Activated CD4-positive, alpha-beta T cell treated with anti-CD3 and anti-CD28 coated beads for 36 hours (primary cell): ENCODE results near the gene DDHD1. TPM values are rescaled to one million over a fixed set of nuclear protein-coding genes. Genes with fewer than 3 reads are reported as not detected.

ENCODE experiments used
- ATAC-seq: fragments of 200-7000 bp; cut with Tn5 transposase; one replicate; pipeline ENCODE4 v1.10.0; 2021; ENCODE audit warnings: mild to moderate bottlenecking, moderate library complexity
- CTCF ChIA-PET: fragments of 350-600 bp; sonication (Branson Sonifier 250); formaldehyde crosslinking; loops from one replicate; lab custom pipeline; 2021; ENCODE audit warnings: antibody characterized with exemption; lab: Charles Lee
- POLR2A ChIA-PET: fragments of 350-600 bp; sonication (Branson Sonifier 250); formaldehyde crosslinking; loops from one replicate; lab custom pipeline; 2021; ENCODE audit warnings: antibody characterized with exemption, inconsistent platforms; lab: Charles Lee
- DNase-seq: peaks from one replicate; pipeline ENCODE4 v3.0.0-alpha.2; 2020
- H3K27ac Mint-ChIP-seq: one replicate; pipeline ENCODE4 v1.8.0; 2021; ENCODE audit warnings: mixed read lengths
- H3K27me3 Mint-ChIP-seq: one replicate; pipeline ENCODE4 v1.8.0; 2021; ENCODE audit warnings: mixed read lengths
- H3K36me3 Mint-ChIP-seq: one replicate; pipeline ENCODE4 v1.8.0; 2021; ENCODE audit warnings: low read depth, mixed read lengths
- H3K4me1 Mint-ChIP-seq: one replicate; pipeline ENCODE4 v1.8.0; 2021; ENCODE audit warnings: mixed read lengths
- H3K4me3 Mint-ChIP-seq: one replicate; pipeline ENCODE4 v1.8.0; 2021; ENCODE audit warnings: mild to moderate bottlenecking, moderate library complexity, mixed read lengths
- H3K9me3 Mint-ChIP-seq: one replicate; pipeline ENCODE4 v1.8.0; 2021; ENCODE audit warnings: low read depth, mixed read lengths
- intact Hi-C, 2 experiments: fragments of 100-400 bp; cut with DNase I in 1 of 2; cut with micrococcal nuclease in 1 of 2; formaldehyde crosslinking; loops; one replicate each; pipeline versions ENCODE4 v1.14.2 to v1.15.1; 2022 to 2024; cut with DNase I, micrococcal nuclease
- total RNA-seq, 2 experiments: library from RNA; stranded (reverse); gene quantifications; one replicate each; pipeline ENCODE4 v1.2.3, GENCODE V29; 2021

The DDHD1 gene
- total RNA-seq, 2 experiments from 2014 or later: 34.7 to 36.2 TPM

DNA sequence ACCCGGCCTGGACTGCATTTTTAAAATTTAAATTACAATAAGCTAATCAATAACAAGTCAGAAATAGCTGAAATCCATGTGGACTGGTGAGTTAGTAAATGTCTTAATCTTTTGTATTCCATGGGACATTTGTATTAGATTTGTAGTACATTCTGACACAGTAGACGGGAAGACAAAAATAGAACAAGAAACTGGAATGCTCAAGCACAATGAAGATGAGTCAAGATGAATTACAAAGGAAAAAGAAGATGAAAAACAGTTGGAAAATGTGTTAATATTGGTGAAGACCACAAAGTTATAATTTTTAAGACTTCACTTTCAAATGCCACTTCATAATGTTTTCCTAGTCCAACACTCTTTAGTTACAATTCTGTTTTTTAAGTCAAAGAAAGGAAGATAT, 104.5 kb downstream of the DDHD1 start:
- ATAC-seq (no peak), DNase-seq (no peak)
- Mint-ChIP-seq H3K4me1 (no peaks in the 10 kb centered on the region), H3K27me3 (no peaks in the 10 kb centered on the region), H3K27ac (no peak overlapping the region), H3K36me3 (peaks cover 37% of the 10 kb centered on the region), H3K4me3 (no peak overlapping the region), H3K9me3 (no peaks in the 10 kb centered on the region)
- POLR2A ChIA-PET: no interaction called here
- intact Hi-C loops: no loop called here
- CTCF ChIA-PET: no interaction called here

DNA sequence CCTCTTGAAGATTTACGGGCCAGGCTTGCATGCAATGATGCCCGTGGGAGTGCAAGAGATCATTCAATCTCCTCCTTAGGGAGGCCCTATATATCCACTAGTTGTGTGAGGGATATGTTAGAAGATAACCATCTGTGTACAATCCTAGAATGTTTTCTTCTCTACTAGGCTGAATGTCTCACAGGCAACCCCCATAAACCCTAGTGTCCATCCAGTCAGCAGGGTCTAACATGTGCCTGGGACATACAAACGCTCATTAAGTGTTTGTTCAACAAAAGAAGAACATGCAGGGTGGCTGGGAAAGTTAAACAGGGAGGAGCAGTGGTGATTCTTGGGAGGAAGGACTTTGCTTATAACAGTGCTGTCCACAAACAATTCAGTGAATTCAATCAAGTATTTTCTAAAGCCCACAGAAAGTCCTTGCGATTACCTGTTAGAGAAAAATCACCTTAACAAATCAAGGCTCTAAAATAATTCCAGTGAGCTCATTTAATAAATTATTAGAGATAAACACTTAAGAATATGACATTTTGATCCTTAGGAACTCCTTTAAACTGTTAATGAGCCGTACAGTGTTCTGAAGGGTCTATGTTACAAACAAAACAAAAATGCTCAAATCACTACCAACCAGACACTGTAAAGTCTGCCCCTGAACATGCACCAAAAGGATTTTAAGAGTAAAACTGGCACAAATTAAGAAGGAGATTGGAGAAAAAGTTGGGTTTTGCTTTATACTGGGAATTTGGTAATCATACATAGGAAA, 105.6 kb downstream of the DDHD1 start:
- CTCF ChIA-PET: no interaction called here
- H3K27ac Mint-ChIP-seq: no peak overlapping the region
- no peaks in the 10 kb centered on the region for H3K27me3 Mint-ChIP-seq
- H3K9me3 Mint-ChIP-seq: no peaks in the 10 kb centered on the region
- no peaks in the 10 kb centered on the region for H3K4me1 Mint-ChIP-seq
- POLR2A ChIA-PET: no interaction called here
- DNase-seq (no peak), ATAC-seq (no peak)
- intact Hi-C loops: no loop called here
- no peak overlapping the region for H3K4me3 Mint-ChIP-seq
- H3K36me3 Mint-ChIP-seq: peaks cover 45% of the 10 kb centered on the region

DNA sequence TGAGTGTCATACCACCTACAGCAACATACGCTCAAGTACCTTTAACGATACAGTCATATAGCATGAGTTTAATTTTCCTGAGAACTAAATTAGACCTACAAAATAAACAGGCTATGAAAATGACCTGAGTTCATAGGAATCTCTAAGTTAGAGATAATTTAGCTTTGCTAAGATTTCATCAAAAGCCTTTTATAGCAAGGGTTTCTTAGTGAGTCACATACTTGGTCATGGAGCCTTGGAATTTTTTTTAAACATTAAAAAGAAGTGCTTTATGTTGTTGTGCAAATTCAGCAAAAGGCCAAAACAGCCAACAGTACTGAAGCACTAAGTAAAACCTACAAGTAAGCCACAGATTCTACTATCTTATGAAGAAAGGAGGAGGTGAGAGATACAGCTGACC, 108.6 kb downstream of the DDHD1 start:
- ChIA-PET POLR2A (no interaction called here), CTCF (interaction anchor here (6.0 kb wide), 1 partner anchor 10 kb away, joined by 30 read pairs; no protein-coding TSS in a partner anchor)
- H3K36me3 Mint-ChIP-seq: peaks cover 54% of the 10 kb centered on the region
- intact Hi-C loops: no loop called here
- ATAC-seq (no peak), DNase-seq (no peak)
- no peak overlapping the region for H3K27ac Mint-ChIP-seq
- H3K27me3 Mint-ChIP-seq: no peaks in the 10 kb centered on the region
- no peaks in the 10 kb centered on the region for H3K4me1 Mint-ChIP-seq
- no peaks in the 10 kb centered on the region for H3K9me3 Mint-ChIP-seq
- no peak overlapping the region for H3K4me3 Mint-ChIP-seq

DNA sequence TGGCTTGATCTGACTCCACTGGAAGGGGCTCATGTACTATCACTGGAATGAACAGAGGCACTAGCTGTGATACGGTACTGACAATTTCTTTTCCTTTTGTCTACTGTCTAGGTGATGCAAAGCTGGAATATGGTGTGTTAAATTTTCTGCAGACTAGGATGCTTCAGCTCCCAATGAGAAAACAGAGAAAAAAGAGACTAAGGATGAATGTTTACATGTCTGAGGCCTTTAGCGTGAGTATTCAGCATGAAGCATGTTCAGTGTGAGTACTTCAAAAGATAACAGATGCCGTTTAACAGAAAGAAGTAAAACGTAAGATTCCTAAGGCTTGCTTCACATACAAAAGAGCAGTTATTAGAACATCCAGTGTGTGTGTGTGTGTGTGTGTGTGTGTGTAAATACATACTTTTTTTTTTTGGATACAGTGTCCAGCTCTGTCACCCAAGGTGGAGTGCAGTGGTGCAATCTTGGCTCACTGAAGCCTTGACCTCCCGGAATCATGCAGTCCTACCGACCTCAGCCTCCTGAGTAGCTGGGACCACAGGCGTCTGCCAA, 110.0 kb downstream of the DDHD1 start:
- ATAC-seq: no peak
- Mint-ChIP-seq H3K27ac (no peak overlapping the region), H3K27me3 (no peaks in the 10 kb centered on the region), H3K36me3 (peaks cover 59% of the 10 kb centered on the region), H3K9me3 (peaks cover 3% of the 10 kb centered on the region), H3K4me3 (no peak overlapping the region), H3K4me1 (no peaks in the 10 kb centered on the region)
- no peak for DNase-seq
- CTCF ChIA-PET: interaction anchor here (0.6 to 6.0 kb wide), 4 partner anchors 8 to 253 kb away, joined by 3 to 30 read pairs (median 4); no protein-coding TSS in a partner anchor
- intact Hi-C loops: no loop called here
- POLR2A ChIA-PET: no interaction called here

DNA sequence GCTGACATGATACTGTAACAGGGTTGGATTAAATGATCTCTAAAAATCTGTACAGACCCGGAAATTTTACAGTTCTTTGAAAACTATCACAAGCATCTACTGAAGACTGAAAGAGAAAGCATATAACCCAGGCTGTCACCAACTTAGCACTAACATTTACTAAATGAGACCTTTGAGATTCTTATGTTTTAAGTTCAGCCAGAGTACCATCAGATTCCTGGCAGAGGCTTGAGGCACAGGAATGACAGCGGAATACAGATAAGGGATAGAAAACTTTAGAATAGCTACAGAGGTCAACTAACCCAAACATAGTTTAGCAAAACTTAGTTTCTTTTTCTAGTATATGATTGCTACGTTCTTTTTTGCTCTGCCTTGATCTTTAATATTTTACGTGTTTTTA, 110.6 kb downstream of the DDHD1 start:
- no peak overlapping the region for H3K4me3 Mint-ChIP-seq
- peaks cover 66% of the 10 kb centered on the region for H3K36me3 Mint-ChIP-seq
- H3K4me1 Mint-ChIP-seq: no peaks in the 10 kb centered on the region
- POLR2A ChIA-PET: no interaction called here
- peaks cover 3% of the 10 kb centered on the region for H3K9me3 Mint-ChIP-seq
- H3K27me3 Mint-ChIP-seq: no peaks in the 10 kb centered on the region
- DNase-seq (no peak), ATAC-seq (no peak)
- H3K27ac Mint-ChIP-seq: no peak overlapping the region
- CTCF ChIA-PET: interaction anchor here (0.6 to 6.0 kb wide), 3 partner anchors 12 to 171 kb away, joined by 3 to 30 read pairs (median 3); no protein-coding TSS in a partner anchor
- intact Hi-C loops: no loop called here

DNA sequence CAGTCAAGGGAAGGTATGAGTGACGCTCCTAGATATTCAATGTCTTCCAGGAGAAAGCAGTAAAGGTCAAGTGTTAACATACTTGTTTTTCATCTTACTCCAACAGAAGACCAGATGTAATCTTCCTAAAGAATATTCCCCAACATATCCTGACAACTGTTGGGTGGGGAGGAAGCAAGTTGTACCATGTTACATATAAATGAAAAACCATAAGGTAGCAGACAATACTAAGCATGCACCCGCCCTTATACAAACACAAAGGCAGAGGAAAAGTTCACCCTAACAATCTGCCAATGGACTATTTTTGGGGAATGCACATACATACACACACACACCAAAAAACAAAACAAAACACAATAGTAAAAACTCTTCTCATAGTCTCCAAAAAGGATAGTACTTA, 112.1 kb downstream of the DDHD1 start:
- ATAC-seq: no peak
- peaks cover 3% of the 10 kb centered on the region for H3K9me3 Mint-ChIP-seq
- no peak for DNase-seq
- ChIA-PET CTCF (interaction anchor here (6.0 kb wide), 1 partner anchor 14 kb away, joined by 30 read pairs; no protein-coding TSS in a partner anchor), POLR2A (no interaction called here)
- H3K27ac Mint-ChIP-seq: no peak overlapping the region
- H3K27me3 Mint-ChIP-seq: no peaks in the 10 kb centered on the region
- intact Hi-C loops: no loop called here
- peaks cover 69% of the 10 kb centered on the region for H3K36me3 Mint-ChIP-seq
- no peaks in the 10 kb centered on the region for H3K4me1 Mint-ChIP-seq
- H3K4me3 Mint-ChIP-seq: no peak overlapping the region

DNA sequence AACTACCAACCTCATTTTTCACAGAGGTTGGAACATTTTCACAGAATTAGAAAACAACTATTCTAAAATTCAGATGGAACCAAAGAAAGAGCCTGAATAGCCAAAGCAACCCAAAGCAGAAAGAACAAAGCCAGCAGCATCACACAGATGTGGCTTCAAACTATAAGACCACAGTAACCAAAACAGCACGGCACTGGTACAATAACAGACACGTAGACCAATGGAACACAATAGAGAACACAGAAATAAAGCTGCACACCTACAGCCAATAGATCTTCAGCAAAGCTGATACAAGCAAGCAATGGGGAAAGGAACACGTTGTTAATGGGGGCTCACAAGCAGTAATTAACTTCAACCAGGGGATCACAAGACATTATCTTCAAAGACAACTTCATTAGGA, 114.5 kb downstream of the DDHD1 start:
- DNase-seq: no peak
- ATAC-seq: no peak
- Mint-ChIP-seq H3K36me3 (peaks cover 69% of the 10 kb centered on the region), H3K27ac (no peak overlapping the region), H3K4me1 (no peaks in the 10 kb centered on the region), H3K27me3 (no peaks in the 10 kb centered on the region), H3K4me3 (no peak overlapping the region), H3K9me3 (peaks cover 3% of the 10 kb centered on the region)
- ChIA-PET CTCF (no interaction called here), POLR2A (no interaction called here)
- intact Hi-C loops: no loop called here

DNA sequence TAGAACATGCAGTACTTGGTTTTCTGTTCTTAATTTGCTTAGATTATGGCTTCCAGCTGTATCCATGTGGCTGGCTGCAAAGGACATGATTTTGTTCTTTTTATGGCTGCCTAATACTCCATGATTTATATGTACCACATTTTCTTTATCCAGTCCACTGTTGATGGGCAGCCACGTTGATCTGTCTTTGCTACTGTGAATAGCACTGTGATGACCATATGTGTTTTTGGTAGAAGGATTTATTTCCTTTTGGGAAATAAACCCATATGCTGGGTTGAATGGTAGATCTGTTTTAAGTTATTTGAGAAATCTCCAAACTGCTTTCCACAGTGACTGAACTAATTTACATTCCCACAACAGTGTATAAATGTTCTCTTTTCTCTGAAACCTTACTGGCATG, 116.1 kb downstream of the DDHD1 start:
- Mint-ChIP-seq H3K36me3 (peaks cover 66% of the 10 kb centered on the region), H3K9me3 (peaks cover 3% of the 10 kb centered on the region), H3K27ac (no peak overlapping the region), H3K4me1 (no peaks in the 10 kb centered on the region), H3K27me3 (no peaks in the 10 kb centered on the region), H3K4me3 (no peak overlapping the region)
- ChIA-PET POLR2A (no interaction called here), CTCF (interaction anchor here (0.6 to 1.4 kb wide), 2 partner anchors 260 to 335 kb away, joined by 3 to 4 read pairs; no protein-coding TSS in a partner anchor)
- intact Hi-C loops: no loop called here
- DNase-seq (no peak), ATAC-seq (no peak)

DNA sequence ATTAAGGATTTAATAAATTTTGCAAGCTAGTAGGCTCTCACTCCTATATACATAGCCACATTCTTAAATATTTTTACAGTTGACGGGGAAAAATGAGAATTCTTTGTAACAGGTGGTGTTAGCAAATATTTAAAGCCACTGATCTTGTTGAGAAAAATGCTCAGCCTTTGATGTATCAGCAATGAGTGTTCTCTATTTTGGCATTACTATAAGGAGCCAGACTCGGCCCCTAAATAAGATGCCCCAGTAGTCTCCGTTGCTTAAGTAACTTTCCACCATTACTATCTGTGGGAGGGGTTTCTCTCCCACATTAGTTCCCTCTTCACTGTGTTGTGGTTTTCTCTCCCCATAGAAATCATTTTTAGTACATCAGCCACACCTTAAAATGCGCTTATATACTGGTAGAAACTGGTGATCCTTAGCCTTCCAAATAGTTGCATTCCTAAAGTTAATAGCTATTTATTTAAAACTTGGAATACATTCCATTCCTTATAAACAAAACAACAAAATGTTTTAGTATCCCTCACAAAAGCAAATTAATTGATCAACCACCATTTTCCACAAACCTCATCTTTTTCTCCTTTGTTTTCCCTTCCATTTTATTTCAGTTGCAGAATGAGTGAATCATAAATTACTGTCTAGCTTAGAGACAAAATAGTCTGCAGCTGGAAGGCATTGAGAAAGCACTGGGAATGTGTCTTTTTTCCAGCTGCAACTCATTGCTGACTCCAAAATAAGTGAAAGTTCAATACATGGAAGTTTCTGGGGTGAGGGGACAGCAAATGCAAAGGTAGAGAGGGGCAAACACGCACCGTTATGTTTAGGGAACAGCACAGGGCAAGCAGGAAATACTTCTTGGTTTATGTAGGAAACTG, 117.5 kb downstream of the DDHD1 start:
- intact Hi-C loops: no loop called here
- Mint-ChIP-seq H3K27me3 (no peaks in the 10 kb centered on the region), H3K27ac (no peak overlapping the region), H3K4me1 (no peaks in the 10 kb centered on the region), H3K4me3 (no peak overlapping the region), H3K9me3 (peaks cover 3% of the 10 kb centered on the region), H3K36me3 (peaks cover 53% of the 10 kb centered on the region)
- POLR2A ChIA-PET: no interaction called here
- no peak for DNase-seq
- CTCF ChIA-PET: interaction anchor here (1.0 to 1.6 kb wide), 3 partner anchors 8 to 336 kb away, joined by 3 to 4 read pairs (median 3); no protein-coding TSS in a partner anchor
- no peak for ATAC-seq

DNA sequence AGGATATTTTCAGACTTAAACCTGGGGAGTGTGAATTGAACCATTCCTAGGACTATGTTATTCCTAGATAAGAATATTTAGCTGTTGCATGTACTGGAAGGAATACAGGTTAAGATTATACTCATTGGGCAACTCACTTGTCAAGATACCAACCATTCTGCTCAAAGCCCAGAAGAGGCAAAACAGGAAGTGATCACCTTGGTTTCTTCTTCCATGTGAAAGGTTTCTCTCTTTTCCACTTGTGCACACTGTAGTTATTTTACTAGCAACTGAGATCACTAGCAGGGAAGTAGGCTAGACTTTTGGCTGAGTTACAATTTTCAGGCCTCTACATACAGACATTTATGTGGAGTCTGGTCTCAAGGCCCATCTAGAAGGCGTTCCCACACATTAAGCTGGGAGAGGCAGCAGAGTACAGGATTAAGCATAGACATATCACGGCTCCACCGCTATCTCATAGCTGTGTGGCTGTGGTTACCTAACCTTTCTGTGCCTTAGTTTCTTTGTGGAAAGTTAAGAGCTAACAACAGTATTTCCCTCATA, 118.4 kb downstream of the DDHD1 start:
- Mint-ChIP-seq H3K4me1 (no peaks in the 10 kb centered on the region), H3K4me3 (no peak overlapping the region), H3K9me3 (peaks cover 4% of the 10 kb centered on the region), H3K27ac (no peak overlapping the region), H3K36me3 (peaks cover 46% of the 10 kb centered on the region), H3K27me3 (no peaks in the 10 kb centered on the region)
- ChIA-PET POLR2A (no interaction called here), CTCF (interaction anchor here (1.6 kb wide), 1 partner anchor 9 kb away, joined by 4 read pairs; no protein-coding TSS in a partner anchor)
- no peak for DNase-seq
- intact Hi-C loops: no loop called here
- no peak for ATAC-seq

DNA sequence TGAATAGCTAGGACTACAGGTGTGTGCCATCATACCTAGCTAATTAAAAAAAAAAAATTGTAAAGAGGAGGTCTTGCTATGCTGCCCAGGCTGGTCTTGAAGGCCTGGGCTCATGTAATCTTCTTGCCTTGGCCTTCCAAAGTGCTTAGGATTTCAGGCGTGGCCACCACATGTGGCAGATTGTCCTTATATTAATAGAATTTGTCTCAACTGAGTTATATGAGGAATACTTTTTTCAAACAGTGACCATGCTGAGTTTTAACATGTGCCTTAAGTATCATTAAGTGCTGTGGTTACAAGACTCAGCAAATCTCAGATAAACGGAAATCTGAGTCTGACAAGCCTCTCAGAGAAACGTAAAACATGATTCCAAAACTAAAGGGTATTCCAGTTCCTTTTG, 119.1 kb downstream of the DDHD1 start:
- Mint-ChIP-seq H3K27ac (no peak overlapping the region), H3K4me1 (no peaks in the 10 kb centered on the region), H3K4me3 (no peak overlapping the region), H3K9me3 (peaks cover 7% of the 10 kb centered on the region), H3K27me3 (no peaks in the 10 kb centered on the region), H3K36me3 (peaks cover 42% of the 10 kb centered on the region)
- ChIA-PET POLR2A (no interaction called here), CTCF (interaction anchor here (0.5 to 1.3 kb wide), 2 partner anchors 31 to 481 kb away, joined by 3 read pairs; partner anchors contain the start of gene GPR137C)
- intact Hi-C loops: no loop called here
- DNase-seq: no peak
- ATAC-seq: no peak
